Ectodermal cell (in vitro differentiated cells): ENCODE data around the gene ATXN1.

ENCODE experiments used
- H3K27ac ChIP-seq: 2 replicates; pipeline ENCODE4 v1.7.0; 2013; ENCODE audit warnings: mild to moderate bottlenecking, low read depth, low read length; ENCODE audit not compliant: insufficient read depth, poor library complexity, severe bottlenecking
- H3K27me3 ChIP-seq: 2 replicates; pipeline ENCODE4 v1.7.0; 2013; ENCODE audit warnings: mild to moderate bottlenecking, low read length; ENCODE audit not compliant: insufficient read depth, control insufficient read depth, poor library complexity, severe bottlenecking
- H3K36me3 ChIP-seq: one replicate; pipeline ENCODE4 v1.7.0; 2013; ENCODE audit warnings: low read length; ENCODE audit not compliant: control insufficient read depth, insufficient read depth
- H3K4me1 ChIP-seq: one replicate; pipeline ENCODE4 v1.7.0; 2013; ENCODE audit warnings: low read length; ENCODE audit not compliant: control insufficient read depth, insufficient read depth
- H3K4me3 ChIP-seq: 2 replicates; pipeline ENCODE4 v1.7.0; 2013; ENCODE audit warnings: low read depth, low read length, control low read depth; ENCODE audit not compliant: insufficient read depth
- H3K9me3 ChIP-seq: 2 replicates; pipeline ENCODE4 v1.7.0; 2013; ENCODE audit warnings: mild to moderate bottlenecking, low read length, moderate library complexity; ENCODE audit not compliant: control insufficient read depth
- WGBS, 2 experiments: methylation state at CpG; one replicate each; pipeline ENCODE4 v1.1.7; 2013; ENCODE audit warnings: missing lambda C conversion rate in 2 of 2; 5-methylcytosine and 5-hydroxymethylcytosine counted together

The ATXN1 gene

GRCh38 chr6:16594849-16595248 lies 166.4 kb downstream of the ATXN1 start:
- Histone ChIP-seq H3K4me3 (no peak overlapping the region), H3K36me3 (no peaks in the 10 kb centered on the region), H3K9me3 (no peaks in the 10 kb centered on the region), H3K27ac (no peak overlapping the region), H3K4me1 (no peaks in the 10 kb centered on the region), H3K27me3 (no peaks in the 10 kb centered on the region)
- WGBS, 2 experiments = 94 to 95% methylated on average over 5 of the region's 5 CpGs

GRCh38 chr6:16592223-16592911 lies 168.9 kb downstream of the ATXN1 start:
- no peak overlapping the region for H3K4me3 ChIP-seq
- H3K9me3 ChIP-seq = no peaks in the 10 kb centered on the region
- H3K36me3 ChIP-seq = no peaks in the 10 kb centered on the region
- WGBS, 2 experiments = 94 to 95% methylated on average over 11 to 12 of the region's 12 CpGs
- no peak overlapping the region for H3K27ac ChIP-seq
- no peaks in the 10 kb centered on the region for H3K27me3 ChIP-seq
- H3K4me1 ChIP-seq = no peaks in the 10 kb centered on the region

DNA sequence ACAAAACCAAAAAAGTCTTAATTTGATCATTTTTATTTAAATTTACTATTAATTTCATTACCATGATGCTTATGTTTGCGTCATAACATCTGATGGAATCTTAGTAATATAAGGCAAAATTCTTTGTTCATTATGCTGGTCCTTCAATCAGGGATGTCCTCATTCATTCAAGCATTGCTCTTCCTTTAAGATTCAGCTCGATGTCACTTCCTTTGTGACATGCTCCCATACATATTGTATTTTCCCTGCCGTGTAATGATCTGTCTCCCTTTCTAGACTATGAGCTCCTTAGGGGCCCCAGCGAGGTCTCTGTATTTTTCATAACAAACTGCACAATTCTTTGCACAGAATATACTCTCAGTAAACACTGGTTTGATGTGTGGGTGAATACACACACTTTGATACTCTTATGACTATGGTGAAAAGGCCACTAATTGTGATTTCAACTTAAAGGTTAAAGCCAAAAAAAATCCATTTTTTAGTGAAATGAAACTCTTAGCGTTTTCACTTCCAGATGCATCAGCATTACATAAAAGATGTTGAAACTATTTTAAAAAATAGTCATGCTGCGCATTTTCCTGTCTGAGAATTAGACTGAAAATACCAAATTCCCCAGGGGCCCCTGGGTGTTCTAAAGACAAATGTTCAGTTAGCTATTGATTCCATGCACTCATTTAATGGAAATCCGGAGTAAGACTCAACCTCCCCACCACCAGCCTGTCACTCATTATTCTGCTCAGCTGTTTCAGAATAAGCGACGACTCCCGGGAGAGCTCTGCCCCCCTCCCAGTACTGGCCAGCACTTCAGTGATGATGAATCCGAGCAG lies 169.7 kb downstream of the ATXN1 start:
- Histone ChIP-seq H3K9me3 (no peaks in the 10 kb centered on the region), H3K27me3 (no peaks in the 10 kb centered on the region), H3K4me3 (no peak overlapping the region), H3K36me3 (no peaks in the 10 kb centered on the region), H3K27ac (no peak overlapping the region), H3K4me1 (no peaks in the 10 kb centered on the region)
- 92 to 94% methylated on average over 10 to 11 of the region's 11 CpGs for WGBS, 2 experiments

DNA sequence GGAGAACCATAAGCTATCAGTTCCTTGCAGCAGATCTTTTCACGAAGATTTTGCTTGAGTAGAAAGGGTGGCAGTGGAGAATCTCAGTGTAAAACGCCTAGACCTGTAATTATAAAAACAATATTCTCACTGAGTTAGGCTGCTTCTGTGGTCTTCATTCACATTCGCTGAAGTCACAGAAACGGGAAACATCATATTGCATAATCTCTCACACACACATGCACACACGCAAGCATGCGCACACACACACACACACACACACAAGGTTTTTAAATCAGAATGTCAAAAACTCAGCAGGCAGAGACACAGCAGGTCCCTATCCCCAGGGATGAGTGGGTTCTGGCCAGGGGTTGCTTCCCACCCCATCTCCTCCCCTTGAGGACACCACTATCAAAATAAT lies 175.5 kb downstream of the ATXN1 start:
- no peaks in the 10 kb centered on the region for H3K4me1 ChIP-seq
- no peak overlapping the region for H3K4me3 ChIP-seq
- H3K27ac ChIP-seq = no peak overlapping the region
- H3K36me3 ChIP-seq = no peaks in the 10 kb centered on the region
- 93 to 96% methylated on average over 6 of the region's 6 CpGs for WGBS, 2 experiments
- no peaks in the 10 kb centered on the region for H3K9me3 ChIP-seq
- H3K27me3 ChIP-seq = no peaks in the 10 kb centered on the region

DNA sequence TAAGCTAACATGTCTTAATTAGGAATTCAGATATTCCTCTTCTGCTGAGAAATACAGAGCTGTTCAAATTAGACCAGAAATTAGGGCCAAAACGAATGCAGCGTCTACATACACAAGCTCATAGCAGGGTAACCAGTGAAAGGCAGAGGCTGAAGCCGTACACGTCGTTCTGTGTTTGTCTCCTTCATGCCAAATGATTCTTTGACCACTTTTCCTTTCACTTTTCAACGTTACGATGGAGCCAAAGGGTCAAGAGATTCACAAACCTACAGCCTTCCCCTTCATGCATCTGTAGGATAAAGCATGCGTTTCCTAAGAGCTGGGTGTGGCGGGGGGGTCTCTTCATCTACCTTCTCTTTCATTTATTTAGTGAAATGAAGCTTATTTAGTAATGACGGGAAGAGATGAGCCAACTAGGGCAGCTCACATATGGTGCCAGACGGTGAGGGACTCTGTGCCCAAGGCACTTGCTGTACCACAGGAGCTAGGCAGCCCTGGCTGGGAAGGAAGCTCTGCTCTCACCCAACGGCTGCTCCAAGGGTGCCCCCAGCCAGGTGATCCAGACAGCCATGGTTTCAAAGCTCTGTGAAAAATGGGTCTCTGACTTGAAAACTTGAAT lies 178.0 kb downstream of the ATXN1 start:
- Histone ChIP-seq H3K4me3 (no peak overlapping the region), H3K36me3 (no peaks in the 10 kb centered on the region), H3K9me3 (no peaks in the 10 kb centered on the region), H3K27me3 (no peaks in the 10 kb centered on the region), H3K27ac (no peak overlapping the region), H3K4me1 (no peaks in the 10 kb centered on the region)
- 93 to 98% methylated on average over 11 to 12 of the region's 12 CpGs for WGBS, 2 experiments

DNA sequence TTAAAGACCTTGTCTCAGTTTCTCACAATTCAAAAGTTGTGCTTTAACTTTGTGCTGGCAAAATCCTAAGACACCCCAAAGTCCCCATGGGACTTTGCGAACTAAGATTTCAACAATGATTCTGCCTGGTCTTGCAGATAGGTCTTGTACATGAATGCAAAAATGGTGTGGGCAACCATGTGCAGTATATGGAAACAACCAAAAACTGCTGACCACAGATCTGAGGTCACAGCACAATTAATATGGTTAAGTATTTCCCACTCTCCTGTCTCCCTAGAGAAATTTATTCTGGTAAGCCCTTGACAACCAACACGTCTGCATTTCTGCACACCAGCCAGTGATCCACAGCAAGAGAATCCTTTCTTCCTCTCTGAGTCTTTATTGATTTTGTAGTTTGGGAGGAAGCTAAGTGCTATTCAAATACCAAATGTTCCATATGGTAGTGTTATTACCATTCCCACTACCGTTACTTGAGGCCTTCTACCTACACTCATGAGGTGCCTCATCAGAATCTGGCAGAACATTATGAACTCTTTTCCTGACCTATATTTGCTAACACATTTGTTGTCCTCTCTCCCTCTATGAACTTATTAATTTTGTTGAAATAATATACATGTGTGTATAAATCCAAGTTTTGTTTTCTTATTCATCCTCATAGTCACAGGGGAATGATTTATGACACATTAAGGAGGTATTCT lies 178.7 kb downstream of the ATXN1 start:
- Histone ChIP-seq H3K4me3 (no peak overlapping the region), H3K27me3 (no peaks in the 10 kb centered on the region), H3K36me3 (no peaks in the 10 kb centered on the region), H3K9me3 (no peaks in the 10 kb centered on the region), H3K4me1 (no peaks in the 10 kb centered on the region), H3K27ac (no peak overlapping the region)
- 91 to 98% methylated on average over 3 of the region's 3 CpGs for WGBS, 2 experiments

DNA sequence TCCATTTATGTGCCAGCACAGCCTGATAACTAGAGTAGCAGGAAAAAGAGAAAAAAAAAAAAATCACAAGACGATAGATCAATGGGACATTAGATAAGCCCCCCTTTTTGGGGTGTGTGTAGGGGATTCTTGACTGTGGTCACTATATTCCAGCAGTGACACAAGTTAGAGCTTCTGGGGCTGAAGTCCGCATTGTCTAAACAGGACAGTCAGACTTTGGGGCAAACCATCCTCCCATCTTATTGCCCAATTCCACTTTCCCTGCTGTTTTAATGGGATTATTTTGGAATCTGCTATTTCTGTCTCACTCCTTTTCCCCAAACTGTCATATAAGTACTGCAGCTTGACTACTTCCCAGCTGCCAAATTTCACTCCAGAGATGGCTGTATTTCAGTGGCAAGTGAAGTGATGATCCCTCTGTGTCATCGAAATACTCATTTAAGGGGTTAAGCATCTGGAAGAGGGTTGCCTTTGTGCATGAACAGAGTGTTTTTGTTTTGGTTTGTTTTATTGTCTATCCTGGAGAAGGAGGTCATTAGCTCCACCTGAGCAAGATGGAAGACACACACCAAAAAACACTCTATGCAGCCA lies 182.5 kb downstream of the ATXN1 start:
- H3K27ac ChIP-seq = no peak overlapping the region
- WGBS, 2 experiments = 84 to 94% methylated on average over 3 of the region's 3 CpGs
- H3K4me1 ChIP-seq = no peaks in the 10 kb centered on the region
- H3K27me3 ChIP-seq = no peaks in the 10 kb centered on the region
- H3K4me3 ChIP-seq = no peak overlapping the region
- no peaks in the 10 kb centered on the region for H3K9me3 ChIP-seq
- H3K36me3 ChIP-seq = no peaks in the 10 kb centered on the region

DNA sequence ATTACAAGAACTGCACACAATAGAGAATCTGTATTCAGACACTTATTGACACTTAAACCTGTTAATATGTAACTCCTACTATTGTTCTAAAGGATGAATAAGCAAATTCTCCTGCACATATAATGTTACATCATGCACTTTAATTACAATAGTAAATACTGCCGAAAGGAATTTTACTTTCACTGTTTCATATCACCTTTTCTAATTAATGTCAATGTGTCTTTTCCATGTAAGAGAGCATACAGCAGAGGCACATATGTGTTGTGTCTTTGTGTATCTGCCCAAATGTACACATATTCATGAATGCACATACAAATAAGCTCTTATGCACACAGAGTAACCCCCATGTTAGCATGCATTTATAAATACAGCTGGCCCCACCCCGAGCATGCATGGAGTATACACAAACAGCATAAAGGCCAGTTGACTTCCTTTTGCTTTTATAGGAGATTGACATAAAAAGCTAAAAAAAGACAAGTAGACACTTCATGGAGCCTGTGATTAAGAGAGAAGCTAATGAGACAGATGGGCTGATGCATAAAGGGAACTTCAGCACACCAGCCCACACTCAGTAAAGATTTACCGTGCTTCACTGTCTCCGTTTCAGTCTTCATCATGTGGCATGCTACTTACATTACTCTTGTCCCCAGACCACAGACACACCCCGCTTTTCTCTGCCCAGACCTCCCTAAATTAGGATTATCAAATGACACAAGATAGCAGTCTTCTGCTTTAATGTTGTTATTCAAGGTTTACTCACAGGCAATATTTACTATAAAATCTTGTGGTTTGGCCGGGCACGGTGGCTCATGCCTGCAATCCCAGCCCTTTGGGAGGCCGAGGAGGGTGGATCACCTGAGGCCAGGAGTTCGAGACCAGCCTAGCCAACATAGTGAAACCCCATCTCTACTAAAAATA lies 184.6 kb downstream of the ATXN1 start:
- H3K36me3 ChIP-seq = no peaks in the 10 kb centered on the region
- H3K4me1 ChIP-seq = no peaks in the 10 kb centered on the region
- H3K27ac ChIP-seq = no peak overlapping the region
- H3K4me3 ChIP-seq = no peak overlapping the region
- H3K27me3 ChIP-seq = no peaks in the 10 kb centered on the region
- no peaks in the 10 kb centered on the region for H3K9me3 ChIP-seq
- 93 to 96% methylated on average over 8 to 9 of the region's 9 CpGs for WGBS, 2 experiments

GRCh38 chr6:16575655-16576054 lies 185.6 kb downstream of the ATXN1 start:
- H3K4me3 ChIP-seq = no peak overlapping the region
- WGBS, 2 experiments = 84% methylated on average over 2 of the region's 2 CpGs
- no peaks in the 10 kb centered on the region for H3K27me3 ChIP-seq
- no peaks in the 10 kb centered on the region for H3K4me1 ChIP-seq
- no peak overlapping the region for H3K27ac ChIP-seq
- H3K36me3 ChIP-seq = no peaks in the 10 kb centered on the region
- no peaks in the 10 kb centered on the region for H3K9me3 ChIP-seq
